ENCODE measurements around the gene SNX20.

DNA sequence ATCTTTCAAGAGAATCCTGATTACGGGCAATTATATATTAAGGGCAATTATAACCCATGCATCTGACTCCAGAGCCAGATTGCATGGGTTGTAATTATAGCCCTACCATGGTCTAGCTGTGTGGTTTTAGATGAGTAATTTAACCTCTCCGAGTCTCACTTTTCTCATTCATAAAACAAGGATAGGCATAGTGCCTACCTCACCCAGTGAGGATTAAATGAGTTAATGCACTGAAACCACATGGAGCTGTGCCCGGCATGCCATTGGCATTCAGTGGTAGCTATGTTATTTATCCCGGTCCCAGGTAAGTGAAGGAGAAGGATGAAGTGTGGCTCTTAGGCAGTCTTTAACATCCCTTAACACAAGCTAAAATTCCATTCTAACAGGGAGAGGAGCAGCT is 6.3 kb downstream of the SNX20 start:
- no peak for TF ChIP-seq POLR2AphosphoS5 (IDR thresholded peaks at IDR 0.05)
- TF ChIP-seq, protein P1, sequence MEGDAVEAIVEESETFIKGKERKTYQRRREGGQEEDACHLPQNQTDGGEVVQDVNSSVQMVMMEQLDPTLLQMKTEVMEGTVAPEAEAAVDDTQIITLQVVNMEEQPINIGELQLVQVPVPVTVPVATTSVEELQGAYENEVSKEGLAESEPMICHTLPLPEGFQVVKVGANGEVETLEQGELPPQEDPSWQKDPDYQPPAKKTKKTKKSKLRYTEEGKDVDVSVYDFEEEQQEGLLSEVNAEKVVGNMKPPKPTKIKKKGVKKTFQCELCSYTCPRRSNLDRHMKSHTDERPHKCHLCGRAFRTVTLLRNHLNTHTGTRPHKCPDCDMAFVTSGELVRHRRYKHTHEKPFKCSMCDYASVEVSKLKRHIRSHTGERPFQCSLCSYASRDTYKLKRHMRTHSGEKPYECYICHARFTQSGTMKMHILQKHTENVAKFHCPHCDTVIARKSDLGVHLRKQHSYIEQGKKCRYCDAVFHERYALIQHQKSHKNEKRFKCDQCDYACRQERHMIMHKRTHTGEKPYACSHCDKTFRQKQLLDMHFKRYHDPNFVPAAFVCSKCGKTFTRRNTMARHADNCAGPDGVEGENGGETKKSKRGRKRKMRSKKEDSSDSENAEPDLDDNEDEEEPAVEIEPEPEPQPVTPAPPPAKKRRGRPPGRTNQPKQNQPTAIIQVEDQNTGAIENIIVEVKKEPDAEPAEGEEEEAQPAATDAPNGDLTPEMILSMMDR (IDR thresholded peaks at IDR 0.05) = no peak
- TF ChIP-seq POLR2A (IDR thresholded peaks at IDR 0.05) = no peak

All from gastroesophageal sphincter (tissue), 3 donors.